WI38 (cell line): ENCODE results near the gene QPCTL.
"Not testable (repeated sequence)": the region's sequence is repeated elsewhere in the genome, so short reads cannot be mapped to it uniquely, and the experiment has no call there.

Experiments used
- H3K4me3 ChIP-seq: 2 replicates; pipeline ENCODE4 v1.5.1; 2011; ENCODE audit warnings: low read depth, mild to moderate bottlenecking, control low read depth, low read length
- TF ChIP-seq, protein P1 (sequence below): IDR thresholded peaks from 2 replicates; pipeline ENCODE4 v1.5.1; 2012; ENCODE audit warnings: low read depth, mild to moderate bottlenecking, control low read depth, low read length

Gene QPCTL

DNA sequence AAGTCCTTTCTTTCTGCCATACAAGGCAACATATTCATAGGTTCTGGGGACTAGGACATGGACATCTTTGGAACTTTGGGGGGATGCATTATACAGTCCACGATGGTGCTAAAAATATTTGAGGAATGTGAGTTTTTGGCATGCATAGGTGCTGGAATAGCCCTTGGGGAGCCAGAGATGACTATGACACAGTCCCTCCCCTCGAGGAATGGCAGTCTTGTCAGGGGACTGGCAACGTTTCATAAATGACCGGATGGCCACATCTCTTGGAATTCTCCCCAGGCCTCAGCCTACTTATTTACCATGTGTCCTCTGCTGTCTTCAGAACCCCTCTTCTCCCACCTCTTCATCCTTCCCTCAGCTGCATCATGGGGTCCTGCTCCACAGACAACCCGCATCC is 54.4 kb downstream of the QPCTL start:
- TF ChIP-seq, protein P1, sequence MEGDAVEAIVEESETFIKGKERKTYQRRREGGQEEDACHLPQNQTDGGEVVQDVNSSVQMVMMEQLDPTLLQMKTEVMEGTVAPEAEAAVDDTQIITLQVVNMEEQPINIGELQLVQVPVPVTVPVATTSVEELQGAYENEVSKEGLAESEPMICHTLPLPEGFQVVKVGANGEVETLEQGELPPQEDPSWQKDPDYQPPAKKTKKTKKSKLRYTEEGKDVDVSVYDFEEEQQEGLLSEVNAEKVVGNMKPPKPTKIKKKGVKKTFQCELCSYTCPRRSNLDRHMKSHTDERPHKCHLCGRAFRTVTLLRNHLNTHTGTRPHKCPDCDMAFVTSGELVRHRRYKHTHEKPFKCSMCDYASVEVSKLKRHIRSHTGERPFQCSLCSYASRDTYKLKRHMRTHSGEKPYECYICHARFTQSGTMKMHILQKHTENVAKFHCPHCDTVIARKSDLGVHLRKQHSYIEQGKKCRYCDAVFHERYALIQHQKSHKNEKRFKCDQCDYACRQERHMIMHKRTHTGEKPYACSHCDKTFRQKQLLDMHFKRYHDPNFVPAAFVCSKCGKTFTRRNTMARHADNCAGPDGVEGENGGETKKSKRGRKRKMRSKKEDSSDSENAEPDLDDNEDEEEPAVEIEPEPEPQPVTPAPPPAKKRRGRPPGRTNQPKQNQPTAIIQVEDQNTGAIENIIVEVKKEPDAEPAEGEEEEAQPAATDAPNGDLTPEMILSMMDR: no peak
- no peak overlapping the region for H3K4me3 ChIP-seq

DNA sequence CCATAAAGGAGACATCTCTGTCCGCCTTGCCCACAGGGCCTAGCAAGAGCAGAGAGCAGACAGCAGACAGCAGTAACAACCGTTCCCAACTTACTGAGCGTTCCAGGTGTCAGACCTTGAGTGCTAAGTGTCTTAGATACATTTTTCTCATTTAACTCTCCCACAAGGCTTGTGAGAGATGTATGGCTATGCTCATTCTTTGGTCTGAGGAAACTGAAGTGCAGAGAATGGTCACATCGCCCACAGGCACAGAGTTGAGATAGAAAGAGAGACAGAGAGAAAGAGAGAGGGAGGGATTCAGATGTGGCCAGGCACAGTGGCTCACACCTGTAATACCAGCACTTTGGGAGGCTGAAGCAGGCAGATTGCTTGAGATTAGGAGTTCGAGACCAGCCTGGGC is 55.0 kb downstream of the QPCTL start:
- TF ChIP-seq, protein P1: no peak

DNA sequence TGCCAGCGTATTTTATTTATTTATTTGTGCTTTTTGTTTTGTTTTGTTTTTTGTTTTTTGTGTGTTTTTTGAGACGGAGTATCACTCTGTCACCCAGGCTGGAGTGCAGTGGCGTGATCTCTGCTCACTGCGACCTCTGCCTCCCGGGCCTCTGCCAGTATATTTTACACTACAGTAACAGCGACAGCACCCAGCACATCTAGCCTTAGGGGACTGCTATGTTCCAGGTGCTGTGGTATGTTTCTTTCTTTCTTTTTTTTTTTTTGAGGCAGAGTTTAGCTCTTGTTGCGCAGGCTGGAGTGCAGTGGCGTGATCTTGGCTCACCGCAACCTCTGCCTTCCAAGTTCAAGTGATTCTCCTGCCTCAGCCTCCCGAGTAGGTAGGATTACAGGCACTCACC is 59.0 kb downstream of the QPCTL start:
- not testable (repeated sequence) for H3K4me3 ChIP-seq

More for the DNA sequence above, 55.0 kb downstream of the QPCTL start:
- no peak overlapping the region for H3K4me3 ChIP-seq

DNA sequence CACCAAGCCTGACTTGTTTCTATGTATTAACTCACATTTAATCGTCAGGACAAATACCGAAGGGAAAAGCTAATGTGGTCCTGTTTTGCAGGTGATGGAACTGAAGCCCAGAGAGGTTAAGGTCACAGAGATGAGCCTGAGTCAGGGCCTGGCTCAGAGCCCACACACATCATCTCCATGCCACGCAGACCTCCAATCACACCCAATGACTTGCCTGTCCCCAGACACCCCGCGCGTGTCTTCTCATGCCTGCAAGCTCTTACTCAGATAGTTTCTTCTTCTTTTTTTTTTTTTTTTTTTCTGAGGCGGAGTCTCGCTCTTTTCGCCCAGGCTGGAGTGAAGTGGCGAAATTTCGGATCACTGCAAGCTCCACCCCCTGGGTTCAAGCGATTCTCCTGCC is 60.2 kb downstream of the QPCTL start:
- TF ChIP-seq, protein P1: no peak
- no peak overlapping the region for H3K4me3 ChIP-seq

DNA sequence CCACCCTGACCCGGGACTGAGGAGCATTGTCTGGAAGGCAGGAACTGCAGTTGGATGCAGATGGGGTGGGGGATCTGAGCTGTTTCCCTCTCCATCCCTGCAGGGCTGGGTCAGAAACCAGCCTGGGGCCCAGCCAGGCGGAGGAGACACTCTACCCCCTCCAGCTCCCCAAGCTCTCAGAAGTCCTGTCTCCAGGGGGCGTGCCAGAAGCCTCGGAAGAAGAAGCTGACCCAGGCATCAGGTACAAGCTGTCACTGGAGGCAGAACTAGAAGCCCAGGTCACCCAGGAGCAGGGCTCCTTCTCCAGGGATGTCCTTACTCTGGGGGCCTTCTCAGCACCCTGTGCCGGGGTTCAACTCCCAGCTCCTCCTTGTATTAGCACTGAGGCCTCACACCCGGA is 61.1 kb downstream of the QPCTL start:
- H3K4me3 ChIP-seq: no peak overlapping the region

More for the DNA sequence above, 61.1 kb downstream of the QPCTL start:
- TF ChIP-seq, protein P1: no peak
